HG02763 (cell line): ENCODE measurements around the gene CWC22.
"Not testable (repeated sequence)": the region's sequence is repeated elsewhere in the genome, so short reads cannot be mapped to it uniquely, and the experiment has no call there.

ENCODE experiments used
- ATAC-seq: cut with Tn5 transposase; IDR thresholded peaks from one replicate; pipeline ENCODE4 v1.9.1; 2021; ENCODE audit warnings: mild to moderate bottlenecking, moderate library complexity; ENCODE audit not compliant: unreplicated experiment

CWC22 gene

GRCh38 chr2:179952658-179953057 lies 54.4 kb downstream of the CWC22 start:
- no peak for ATAC-seq

GRCh38 chr2:179951680-179952079 lies 55.4 kb downstream of the CWC22 start:
- no peak for ATAC-seq

- no peak for ATAC-seq
Measured at GRCh38 chr2:179950391-179950790, 56.7 kb downstream of the CWC22 start.

GRCh38 chr2:179949438-179949837 lies 57.7 kb downstream of the CWC22 start:
- ATAC-seq: no peak

GRCh38 chr2:179948058-179948457 lies 59.0 kb downstream of the CWC22 start:
- no peak for ATAC-seq

- ATAC-seq: no peak
Measured at GRCh38 chr2:179946810-179947615, 60.1 kb downstream of the CWC22 start.

GRCh38 chr2:179946346-179946745 lies 60.8 kb downstream of the CWC22 start:
- ATAC-seq: no peak

GRCh38 chr2:179939259-179939658 lies 67.8 kb downstream of the CWC22 start:
- no peak for ATAC-seq

- ATAC-seq: peak; percentile 26
Measured at GRCh38 chr2:179938026-179938425, 69.1 kb downstream of the CWC22 start.

- ATAC-seq: no peak
Measured at GRCh38 chr2:179936654-179937053, 70.4 kb downstream of the CWC22 start.

GRCh38 chr2:179936141-179936540 lies 71.0 kb downstream of the CWC22 start:
- no peak for ATAC-seq

- no peak for ATAC-seq
Measured at GRCh38 chr2:179932786-179933185, 74.3 kb downstream of the CWC22 start.

GRCh38 chr2:179931502-179931901 lies 75.6 kb downstream of the CWC22 start:
- no peak for ATAC-seq

GRCh38 chr2:179929997-179930396 lies 77.1 kb downstream of the CWC22 start:
- ATAC-seq: not testable (repeated sequence)

- no peak for ATAC-seq
Measured at GRCh38 chr2:179927041-179927440, 80.1 kb downstream of the CWC22 start.

- ATAC-seq: no peak
Measured at GRCh38 chr2:179925713-179926112, 81.4 kb downstream of the CWC22 start.

- no peak for ATAC-seq
Measured at GRCh38 chr2:179917272-179917671, 89.8 kb downstream of the CWC22 start.

- ATAC-seq: no peak
Measured at GRCh38 chr2:179915395-179915992, 91.6 kb downstream of the CWC22 start.

GRCh38 chr2:179913809-179914208 lies 93.3 kb downstream of the CWC22 start:
- ATAC-seq: no peak

GRCh38 chr2:179911569-179911968 lies 95.5 kb downstream of the CWC22 start:
- ATAC-seq: no peak

- ATAC-seq: no peak
Measured at GRCh38 chr2:179910735-179911113, 96.4 kb downstream of the CWC22 start.
